Suppressor macrophage treated with lipopolysaccharide for 1 hour (primary cell): ENCODE data around the gene UST.
"Not testable (repeated sequence)": the region's sequence is repeated elsewhere in the genome, so short reads cannot be mapped to it uniquely, and the experiment has no call there.

Experiments used
- DNase-seq, 3 donors: peaks; one replicate each; pipeline ENCODE4 v3.0.0-alpha.2; 2020 to 2022

The UST gene

GRCh38 chr6:148912252-148912651 is 165.4 kb downstream of the UST start:
- no peak for DNase-seq

- no peak for DNase-seq
Observed at GRCh38 chr6:148915810-148916209, 169.0 kb downstream of the UST start.

- not testable (repeated sequence) for DNase-seq
Observed at GRCh38 chr6:148916485-148916884, 169.7 kb downstream of the UST start.

GRCh38 chr6:148924226-148925012 is 177.6 kb downstream of the UST start:
- DNase-seq = no peak

GRCh38 chr6:148925701-148926100 is 178.9 kb downstream of the UST start:
- DNase-seq = no peak

- DNase-seq = no peak
Observed at GRCh38 chr6:148926478-148926877, 179.6 kb downstream of the UST start.

- DNase-seq = no peak
Observed at GRCh38 chr6:148927586-148927985, 180.8 kb downstream of the UST start.

GRCh38 chr6:148928811-148929210 is 182.0 kb downstream of the UST start:
- DNase-seq = no peak

- DNase-seq = no peak
Observed at GRCh38 chr6:148932208-148932607, 185.4 kb downstream of the UST start.

GRCh38 chr6:148932731-148933130 is 185.9 kb downstream of the UST start:
- no peak for DNase-seq

- peak; percentile 24 to 33 (median 28) for DNase-seq
Observed at GRCh38 chr6:148934539-148934938, 187.7 kb downstream of the UST start.

GRCh38 chr6:148934961-148935360 is 188.1 kb downstream of the UST start:
- no peak for DNase-seq

- DNase-seq = peak; percentile 23 to 36 (median 31)
Observed at GRCh38 chr6:148935705-148936435, 189.0 kb downstream of the UST start.

- no peak for DNase-seq
Observed at GRCh38 chr6:148943451-148943850, 196.6 kb downstream of the UST start.

GRCh38 chr6:148944608-148945007 is 197.8 kb downstream of the UST start:
- DNase-seq = no peak

- DNase-seq = no peak
Observed at GRCh38 chr6:148945301-148946021, 198.6 kb downstream of the UST start.

- DNase-seq = peak; percentile 84 to 92 (median 90)
Observed at GRCh38 chr6:148947621-148948444, 201.0 kb downstream of the UST start.

- DNase-seq = no peak
Observed at GRCh38 chr6:148951662-148952061, 204.8 kb downstream of the UST start.

- no peak for DNase-seq
Observed at GRCh38 chr6:148952147-148953035, 205.6 kb downstream of the UST start.

GRCh38 chr6:148954461-148954860 is 207.6 kb downstream of the UST start:
- DNase-seq = no peak

- DNase-seq = no peak
Observed at GRCh38 chr6:148954934-148955333, 208.1 kb downstream of the UST start.

- no peak for DNase-seq
Observed at GRCh38 chr6:148955441-148955840, 208.6 kb downstream of the UST start.
